C4-2B (cell line): ENCODE data around the gene CAPNS2.
"Not testable (repeated sequence)": the region's sequence is repeated elsewhere in the genome, so short reads cannot be mapped to it uniquely, and the experiment has no call there.

Experiments used
- H3K27ac ChIP-seq: fragments of 450-650 bp; 2 replicates; pipeline ENCODE4 v1.5.1; 2017
- CTCF ChIP-seq: fragments of 450-650 bp; conservative IDR thresholded peaks from 2 replicates; pipeline ENCODE4 v1.5.1; 2017; ENCODE audit warnings: mild to moderate bottlenecking
- ZFX ChIP-seq: fragments of 450-650 bp; IDR thresholded peaks from 2 replicates; pipeline ENCODE4 v1.6.1; 2017

CAPNS2 gene

DNA sequence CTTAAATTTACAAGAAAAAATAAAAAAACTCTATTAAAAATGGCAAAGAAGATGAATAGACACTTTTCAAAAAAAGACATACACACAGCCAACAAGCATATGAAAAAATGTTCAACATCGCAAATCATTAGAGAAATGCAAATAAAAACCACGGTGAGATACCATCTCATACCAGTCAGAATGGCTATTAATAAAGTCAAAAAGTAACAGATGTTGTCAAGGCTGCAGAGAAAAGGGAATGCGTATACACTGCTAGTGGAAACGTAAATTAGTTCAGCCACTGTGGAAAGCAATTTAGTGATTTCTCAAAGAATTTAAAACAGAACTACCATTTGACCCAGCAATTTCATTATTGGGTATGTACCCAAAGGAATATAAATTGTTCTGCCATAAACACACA is 31.4 kb downstream of the CAPNS2 start:
- TF ChIP-seq CTCF = no peak
- no peak for TF ChIP-seq ZFX
- H3K27ac ChIP-seq = no peak overlapping the region

DNA sequence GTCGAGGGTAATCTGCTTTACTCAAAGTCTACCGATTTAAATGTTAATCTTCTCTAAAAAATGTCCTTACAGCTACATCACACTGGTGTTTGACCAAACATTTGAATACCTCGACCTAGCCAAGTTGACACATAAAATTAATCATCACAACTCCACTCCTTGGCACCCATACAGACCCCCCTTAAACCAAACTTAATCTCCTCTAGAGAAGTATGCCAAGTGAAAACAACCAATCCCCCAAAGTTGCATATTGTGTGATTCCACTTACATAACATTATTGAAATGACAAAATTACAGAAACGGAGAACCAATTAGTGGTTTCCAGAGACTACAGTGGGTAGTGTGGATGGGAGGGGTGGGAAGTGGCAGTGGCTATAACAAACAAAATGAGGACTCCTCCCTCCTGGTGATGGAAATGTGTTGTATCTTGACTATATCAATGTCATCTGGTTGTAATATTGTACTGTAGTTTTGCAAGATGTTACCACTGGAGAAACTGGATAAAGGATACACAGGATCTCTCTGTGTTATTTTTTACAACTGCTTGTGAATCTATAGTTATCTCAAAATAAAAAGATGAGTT is 39.4 kb downstream of the CAPNS2 start:
- no peak for TF ChIP-seq ZFX
- TF ChIP-seq CTCF = no peak
- H3K27ac ChIP-seq = no peak overlapping the region

- no peak for TF ChIP-seq CTCF
- TF ChIP-seq ZFX = no peak
- no peak overlapping the region for H3K27ac ChIP-seq
These were observed 47.3 kb downstream of the CAPNS2 start for GRCh38 chr16:55613613-55614335.

DNA sequence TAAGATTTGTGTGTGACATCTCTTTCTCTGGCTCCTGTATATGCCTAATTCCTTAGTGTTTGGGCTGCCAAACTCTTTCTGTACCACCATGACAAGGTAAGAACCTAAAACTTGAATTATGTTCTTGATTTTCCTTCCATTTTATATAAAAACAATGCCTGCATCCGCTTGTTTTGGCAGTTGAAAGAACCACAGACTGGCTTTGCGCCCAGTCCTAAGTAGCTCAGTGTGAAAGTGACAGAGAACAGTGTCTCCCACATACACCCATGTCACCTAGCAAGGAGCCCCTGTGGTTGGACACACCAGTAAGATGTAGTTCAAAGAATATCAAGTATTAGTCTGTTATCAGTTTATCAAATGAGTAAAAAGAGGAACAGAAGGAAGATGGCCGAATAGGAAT is 48.6 kb downstream of the CAPNS2 start:
- no peak for TF ChIP-seq CTCF
- TF ChIP-seq ZFX = no peak

GRCh38 chr16:55615670-55616069 is 49.2 kb downstream of the CAPNS2 start:
- H3K27ac ChIP-seq = not testable (repeated sequence)

More for the DNA sequence above, 48.6 kb downstream of the CAPNS2 start:
- H3K27ac ChIP-seq = no peak overlapping the region
